GM12878 (cell line): ENCODE measurements around the gene GGPS1. TPM values are rescaled to one million over a fixed set of nuclear protein-coding genes. Genes with fewer than 3 reads are reported as not detected.

Source experiments
- ATAC-seq: fragments of 200-7000 bp; cut with Tn5 transposase; 3 replicates; pipeline ENCODE4 v1.9.1; 2020; ENCODE audit warnings: mild to moderate bottlenecking, moderate library complexity
- BruUV-seq: library from RNA; stranded (reverse); fragments of 400-500 nt; replicated peaks from 2 replicates; lab custom pipeline; 2021; lab: Mats Ljungman, UMichigan
- CTCF ChIA-PET: fragments of 300-600 bp; sonication (Branson Sonifier 250); formaldehyde crosslinking; extraction: SDS; loops from one replicate; lab custom pipeline; 2021; ENCODE audit warnings: inconsistent platforms; lab: Yijun Ruan, JAX
- POLR2A ChIA-PET: fragments of 350-600 bp; formaldehyde crosslinking; extraction: SDS; loops from one replicate; lab custom pipeline; 2021; ENCODE audit warnings: inconsistent platforms; lab: Charles Lee
- RAD21 ChIA-PET: fragments of 300-600 bp; sonication (Branson Sonifier 250); formaldehyde crosslinking; loops from one replicate; lab custom pipeline; 2023; ENCODE audit warnings: antibody characterized with exemption; ENCODE audit not compliant: unreplicated experiment; lab: Charles Lee
- SMC1A ChIA-PET: fragments of 300-600 bp; sonication (Branson Sonifier 250); formaldehyde crosslinking; loops from one replicate; lab custom pipeline; 2023; ENCODE audit not compliant: unreplicated experiment, uncharacterized antibody; lab: Charles Lee
- DNase-seq: peaks from one replicate; pipeline ENCODE4 v3.0.0-alpha.2; 2011; ENCODE audit warnings: low read depth, low spot score
- FAIRE-seq: peaks from 3 replicates; lab custom pipeline; 2011; peaks lifted over from hg19 to GRCh38; lab: Jason Lieb, UNC
- H2AFZ ChIP-seq: 2 replicates; pipeline ENCODE4 v1.6.0; 2011; ENCODE audit warnings: low read depth, low read length, control low read depth; ENCODE audit not compliant: control insufficient read depth
- H3K27ac ChIP-seq: 2 replicates; pipeline ENCODE4 v1.5.1; 2011; ENCODE audit warnings: control low read depth; ENCODE audit not compliant: control insufficient read depth, insufficient read depth
- H3K27me3 ChIP-seq, 2 experiments: replicated peaks in 1 of 2; 2 replicates each; pipeline versions ENCODE4 v1.6.0 to v1.6.1; 2011; ENCODE audit warnings: low read length in 1 of 2; ENCODE audit not compliant: control insufficient read depth in 2 of 2, insufficient read depth in 2 of 2
- H3K36me3 ChIP-seq, 2 experiments: 2 replicates each; pipeline ENCODE4 v1.5.1; 2011; ENCODE audit warnings: low read length in 1 of 2; ENCODE audit not compliant: control insufficient read depth in 2 of 2, insufficient read depth in 2 of 2
- H3K4me1 ChIP-seq: 2 replicates; pipeline ENCODE4 v1.6.1; 2011; ENCODE audit warnings: mild to moderate bottlenecking, low read length, moderate library complexity, mixed read lengths; ENCODE audit not compliant: control insufficient read depth, insufficient read depth
- H3K4me2 ChIP-seq: 2 replicates; pipeline ENCODE4 v1.6.0; 2011; ENCODE audit warnings: control low read depth; ENCODE audit not compliant: control insufficient read depth, insufficient read depth
- H3K4me3 ChIP-seq: fragments of 200-600 bp; sonication (generic); 2 replicates; pipeline ENCODE4 v1.5.1; 2016
- H3K79me2 ChIP-seq: 2 replicates; pipeline ENCODE4 v1.6.0; 2011; ENCODE audit warnings: low read length; ENCODE audit not compliant: control insufficient read depth, insufficient read depth
- H3K9ac ChIP-seq: 2 replicates; pipeline ENCODE4 v1.8.0; 2011; ENCODE audit warnings: low read length, control low read depth, mixed read lengths; ENCODE audit not compliant: control insufficient read depth, insufficient read depth
- H3K9me3 ChIP-seq: replicated peaks from 3 replicates; pipeline ENCODE4 v1.5.1; 2011; ENCODE audit warnings: mild to moderate bottlenecking, low read length; ENCODE audit not compliant: control insufficient read depth, insufficient read depth
- H4K20me1 ChIP-seq: 2 replicates; pipeline ENCODE4 v1.6.0; 2011; ENCODE audit not compliant: control insufficient read depth, insufficient read depth
- BACH1 ChIP-seq: fragments of 450-650 bp; IDR thresholded peaks from 2 replicates; pipeline ENCODE4 v1.6.1; 2017; ENCODE audit warnings: mild to moderate bottlenecking, borderline replicate concordance
- BRCA1 ChIP-seq: IDR thresholded peaks from 2 replicates; pipeline ENCODE4 v1.6.1; 2011; ENCODE audit warnings: low read depth, low read length, improper control_type of control experiment
- CBFB ChIP-seq: IDR thresholded peaks from 2 replicates; pipeline ENCODE4 v1.6.1; 2016; ENCODE audit warnings: antibody characterized with exemption, low read depth
- DPF2 ChIP-seq: fragments of 450-650 bp; IDR thresholded peaks from 2 replicates; pipeline ENCODE4 v1.6.1; 2017; ENCODE audit warnings: mild to moderate bottlenecking
- FOS ChIP-seq: IDR thresholded peaks from 3 replicates; pipeline ENCODE4 v1.6.1; 2011; ENCODE audit warnings: borderline replicate concordance; ENCODE audit not compliant: insufficient read length; ENCODE audit errors: extremely low read depth
- FOXK2 ChIP-seq: fragments of 450-650 bp; IDR thresholded peaks from 2 replicates; pipeline ENCODE4 v1.6.1; 2017; ENCODE audit warnings: mild to moderate bottlenecking, moderate library complexity
- KAT2A ChIP-seq: conservative IDR thresholded peaks from 2 replicates; pipeline ENCODE4 v1.6.1; 2011; ENCODE audit warnings: low read depth, low read length; ENCODE audit not compliant: control insufficient read depth
- MEF2B ChIP-seq: fragments of 450-650 bp; IDR thresholded peaks from 2 replicates; pipeline ENCODE4 v1.6.1; 2018; ENCODE audit warnings: mild to moderate bottlenecking, moderate library complexity; ENCODE audit not compliant: partially characterized antibody, poor library complexity, severe bottlenecking
- NFXL1 ChIP-seq: fragments of 450-650 bp; IDR thresholded peaks from 2 replicates; pipeline ENCODE4 v1.6.1; 2017; ENCODE audit warnings: antibody characterized with exemption, mild to moderate bottlenecking, borderline replicate concordance
- NKRF ChIP-seq: fragments of 450-650 bp; conservative IDR thresholded peaks from 2 replicates; pipeline ENCODE4 v1.6.1; 2017; ENCODE audit warnings: mild to moderate bottlenecking, moderate library complexity
- PML ChIP-seq: IDR thresholded peaks from 2 replicates; pipeline ENCODE4 v1.6.1; 2012; ENCODE audit warnings: low read length, inconsistent platforms
- POU2F2 ChIP-seq: IDR thresholded peaks from 3 replicates; pipeline ENCODE4 v1.6.1; 2011; ENCODE audit warnings: low read depth, mild to moderate bottlenecking, low read length, borderline replicate concordance
- TCF7 ChIP-seq: IDR thresholded peaks from 2 replicates; pipeline ENCODE4 v1.6.1; 2014; ENCODE audit warnings: antibody characterized with exemption, borderline replicate concordance
- ZBTB11 ChIP-seq: fragments of 450-650 bp; formaldehyde crosslinking; IDR thresholded peaks from 2 replicates; pipeline ENCODE4 v1.5.0; 2022; ENCODE audit warnings: mild to moderate bottlenecking, missing genetic modification characterization
- ZNF384 ChIP-seq: IDR thresholded peaks from 2 replicates; pipeline ENCODE4 v1.6.1; 2012; ENCODE audit warnings: low read depth, mild to moderate bottlenecking, low read length, improper control_type of control experiment, borderline replicate concordance
- ZNF687 ChIP-seq: fragments of 450-650 bp; IDR thresholded peaks from 2 replicates; pipeline ENCODE4 v1.6.1; 2017; ENCODE audit warnings: mild to moderate bottlenecking, moderate library complexity
- WGBS: methylation state at CpG from one replicate; pipeline ENCODE4 v1.1.6; 2016; ENCODE audit warnings: low lambda C conversion rate; ENCODE audit not compliant: insufficient replicate concordance, insufficient coverage; ENCODE audit errors: missing lambda C conversion rate; 5-methylcytosine and 5-hydroxymethylcytosine counted together
- in situ Hi-C: fragments of 300-500 bp; cut with MboI; formaldehyde crosslinking; loops from 9 replicates; pipeline ENCODE4 v1.14.3; 2018; ENCODE audit warnings: mixed read lengths
- intact Hi-C: fragments of 100-400 bp; cut with micrococcal nuclease; formaldehyde crosslinking; loops from one replicate; pipeline ENCODE4 v1.14.2; 2022; ENCODE audit not compliant: unreplicated experiment
- polyA plus RNA-seq, 11 experiments: library from polyadenylated mRNA; depleted of rRNA in 4 of 11; unstranded in 6 of 11; stranded (reverse) in 5 of 11; fragments of >200 nt; fragmentation: Nextera tagmentation in 4 of 11; fragmentation: Illumina TruSeq in 1 of 11; extraction: Ambion mirVana in 4 of 11; extraction: Trizol in 1 of 11; gene quantifications; 1 replicate in 1 of 11; 2 replicates in 10 of 11; pipeline versions ENCODE4 v1.2.1 to v1.2.3, GENCODE V29; 2011 to 2016; ENCODE audit warnings: inconsistent platforms in 2 of 11, missing spikeins in 2 of 11, low read depth in 1 of 11
- total RNA-seq, 4 experiments: library from RNA; depleted of rRNA in 3 of 4; stranded (reverse); fragments of >200 nt in 3 of 4; fragmentation: Illumina TruSeq in 1 of 4; extraction: Trizol in 1 of 4; gene quantifications; 2 replicates each; pipeline versions ENCODE4 v1.2.1 to v1.2.3, GENCODE V29; 2013 to 2021

The GGPS1 gene
- total and polyA plus RNA-seq, 10 of the 15 experiments (the other 5 are each of a cell fraction or from before 2014, with no cell fraction given) = 15.1 to 36.0 (median 25.3) TPM

GRCh38 chr1:235292790-235293189 is 35.6 kb upstream of the GGPS1 start:
- WGBS = 100% methylated on average over 4 of the region's 4 CpGs
- Histone ChIP-seq H3K4me1 (peaks cover under 1% of the 10 kb centered on the region; the same call in 1 of the 2 replicates), H2AFZ (no peak overlapping the region), H4K20me1 (no peaks in the 10 kb centered on the region; the same call in 1 of the 2 replicates), H3K36me3 (peaks cover 0 to 3% of the 10 kb centered on the region in 2 experiments; a peak in 2 of 4 replicates), H3K27ac (no peak overlapping the region), H3K27me3 (no peaks in the 10 kb centered on the region), H3K79me2 (peaks cover 77% of the 10 kb centered on the region), H3K4me3 (no peak overlapping the region), H3K4me2 (no peak overlapping the region), H3K9me3 (peaks cover 5% of the 10 kb centered on the region; the same call in 2 of the 3 replicates), H3K9ac (no peak overlapping the region)
- ChIA-PET RAD21 (no interaction called here), SMC1A (interaction anchor here (0.9 to 2.1 kb wide), 9 partner anchors 10 to 195 kb away, joined by 3 to 10 read pairs (median 4); no protein-coding TSS in a partner anchor), CTCF (interaction anchor here (1.1 to 2.1 kb wide), 2 partner anchors 18 to 171 kb away, joined by 3 to 6 read pairs; no protein-coding TSS in a partner anchor), POLR2A (interaction anchor here (0.5 to 0.9 kb wide), 3 partner anchors 10 to 76 kb away, joined by 3 read pairs; no protein-coding TSS in a partner anchor)
- intact Hi-C loops (no loop called here), in situ Hi-C loops (no loop called here)
- ATAC-seq (no peak), DNase-seq (no peak), FAIRE-seq (no peak)
- no TSS peak for BruUV-seq
- TF ChIP-seq ZBTB11 (CRISPR knock-in tag) (no peak), TCF7 (no peak), ZNF687 (no peak), NFXL1 (no peak), ZNF384 (no peak), FOS (no peak), FOXK2 (no peak), CBFB (no peak), BACH1 (no peak), MEF2B (no peak), NKRF (no peak), PML (no peak), KAT2A (no peak), DPF2 (no peak), POU2F2 (no peak), BRCA1 (no peak)
